Measurements from ENCODE around the gene METAP1D. TPM values are rescaled to one million over a fixed set of nuclear protein-coding genes. Genes with fewer than 3 reads are reported as not detected.

The METAP1D gene
- total and polyA plus RNA-seq, 9 donors: 7.0 to 14.3 (median 10.9) TPM

DNA sequence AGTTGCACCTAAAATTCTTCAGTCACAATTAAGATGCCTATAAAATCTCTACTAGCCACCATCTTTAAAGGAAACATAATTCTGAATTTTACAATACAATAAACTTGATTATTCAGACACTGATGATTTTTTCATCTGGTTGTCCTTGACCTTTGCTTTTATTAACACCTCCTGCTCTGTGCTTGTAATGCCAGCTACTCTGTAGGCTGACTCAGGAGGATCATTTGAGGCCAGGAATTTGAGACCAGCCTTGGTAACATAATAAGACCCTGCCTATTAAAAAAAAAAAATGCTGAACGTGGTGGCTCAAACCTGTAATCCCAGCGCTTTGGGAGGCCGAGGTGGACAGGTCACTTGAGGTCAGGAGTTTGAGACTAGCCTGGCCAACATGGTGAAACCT is 39.2 kb upstream of the METAP1D start:
- H3K9me3 ChIP-seq: no peaks in the 10 kb centered on the region
- no peaks in the 10 kb centered on the region for H3K27me3 ChIP-seq
- no peak for DNase-seq
- peaks cover 3% of the 10 kb centered on the region for H3K4me1 ChIP-seq (ENCODE audit: insufficient read depth)
- TF ChIP-seq EP300 (IDR thresholded peaks at IDR 0.05) (no peak), POLR2A (IDR thresholded peaks at IDR 0.05) (no peak)
- H3K27ac ChIP-seq: no peak overlapping the region
- H3K4me3 ChIP-seq: no peak overlapping the region
- WGBS, 3 donors: 89 to 93% (median 91%) methylated on average over 3 of the region's 3 CpGs
- intact Hi-C loops (cut with DNase I): no loop called here
- no peaks in the 10 kb centered on the region for H3K36me3 ChIP-seq

DNA sequence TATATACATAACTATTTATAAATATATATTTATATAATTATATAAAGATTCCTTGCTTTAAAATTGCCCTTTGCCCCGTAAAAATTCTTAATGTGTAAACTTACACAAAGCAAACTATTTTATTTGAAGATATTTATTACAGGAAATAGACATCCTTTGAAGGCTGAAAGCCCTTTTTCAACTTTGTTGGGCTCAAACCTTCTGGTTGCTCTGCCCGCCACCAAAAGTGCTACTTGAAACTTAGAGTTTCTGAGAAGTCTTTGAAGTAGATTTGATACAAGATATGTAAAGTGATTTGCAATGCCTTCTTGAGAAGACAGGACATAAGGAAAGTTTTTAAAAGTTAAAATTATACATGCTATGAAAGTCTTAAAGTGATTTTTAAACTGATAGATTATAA is 36.6 kb upstream of the METAP1D start:
- Histone ChIP-seq H3K9me3 (no peaks in the 10 kb centered on the region), H3K4me3 (no peak overlapping the region), H3K27me3 (no peaks in the 10 kb centered on the region), H3K36me3 (no peaks in the 10 kb centered on the region), H3K4me1 (ENCODE audit: insufficient read depth) (peaks cover 3% of the 10 kb centered on the region), H3K27ac (no peak overlapping the region)
- WGBS, 3 donors: 92 to 97% (median 96%) methylated on average over 2 of the region's 2 CpGs
- intact Hi-C loops (cut with DNase I): no loop called here
- DNase-seq: no peak
- TF ChIP-seq POLR2A (IDR thresholded peaks at IDR 0.05) (no peak), EP300 (IDR thresholded peaks at IDR 0.05) (no peak)
- TF ChIP-seq, protein P1, sequence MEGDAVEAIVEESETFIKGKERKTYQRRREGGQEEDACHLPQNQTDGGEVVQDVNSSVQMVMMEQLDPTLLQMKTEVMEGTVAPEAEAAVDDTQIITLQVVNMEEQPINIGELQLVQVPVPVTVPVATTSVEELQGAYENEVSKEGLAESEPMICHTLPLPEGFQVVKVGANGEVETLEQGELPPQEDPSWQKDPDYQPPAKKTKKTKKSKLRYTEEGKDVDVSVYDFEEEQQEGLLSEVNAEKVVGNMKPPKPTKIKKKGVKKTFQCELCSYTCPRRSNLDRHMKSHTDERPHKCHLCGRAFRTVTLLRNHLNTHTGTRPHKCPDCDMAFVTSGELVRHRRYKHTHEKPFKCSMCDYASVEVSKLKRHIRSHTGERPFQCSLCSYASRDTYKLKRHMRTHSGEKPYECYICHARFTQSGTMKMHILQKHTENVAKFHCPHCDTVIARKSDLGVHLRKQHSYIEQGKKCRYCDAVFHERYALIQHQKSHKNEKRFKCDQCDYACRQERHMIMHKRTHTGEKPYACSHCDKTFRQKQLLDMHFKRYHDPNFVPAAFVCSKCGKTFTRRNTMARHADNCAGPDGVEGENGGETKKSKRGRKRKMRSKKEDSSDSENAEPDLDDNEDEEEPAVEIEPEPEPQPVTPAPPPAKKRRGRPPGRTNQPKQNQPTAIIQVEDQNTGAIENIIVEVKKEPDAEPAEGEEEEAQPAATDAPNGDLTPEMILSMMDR (IDR thresholded peaks at IDR 0.05): no peak

DNA sequence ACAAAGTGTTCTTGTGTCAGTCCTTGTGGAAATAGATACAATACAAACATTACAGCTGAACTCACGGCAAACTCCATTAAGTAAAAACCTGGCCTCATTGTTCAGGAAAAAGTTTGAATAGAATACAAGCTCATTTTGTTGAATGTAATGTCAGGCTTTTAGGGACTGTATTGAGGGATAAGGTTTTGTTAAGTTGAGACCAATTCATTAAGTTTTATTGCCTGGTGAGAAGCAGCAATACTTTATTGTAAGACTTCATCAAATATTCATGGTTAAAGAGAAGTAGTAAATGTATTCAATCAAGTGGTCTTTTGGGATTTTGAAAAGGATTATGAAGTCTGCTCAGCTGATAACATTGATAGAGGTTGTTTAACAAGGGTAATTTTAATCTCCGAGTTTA is 35.4 kb upstream of the METAP1D start:
- Histone ChIP-seq H3K27me3 (no peaks in the 10 kb centered on the region), H3K4me1 (ENCODE audit: insufficient read depth) (peaks cover 3% of the 10 kb centered on the region), H3K4me3 (no peak overlapping the region), H3K27ac (no peak overlapping the region), H3K36me3 (no peaks in the 10 kb centered on the region), H3K9me3 (no peaks in the 10 kb centered on the region)
- 94 to 95% (median 95%) methylated on average over 2 of the region's 2 CpGs for WGBS, 3 donors
- TF ChIP-seq, protein P1 (IDR thresholded peaks at IDR 0.05): no peak
- TF ChIP-seq EP300 (IDR thresholded peaks at IDR 0.05): no peak
- TF ChIP-seq POLR2A (IDR thresholded peaks at IDR 0.05): no peak
- no peak for DNase-seq
- intact Hi-C loops (cut with DNase I): no loop called here

DNA sequence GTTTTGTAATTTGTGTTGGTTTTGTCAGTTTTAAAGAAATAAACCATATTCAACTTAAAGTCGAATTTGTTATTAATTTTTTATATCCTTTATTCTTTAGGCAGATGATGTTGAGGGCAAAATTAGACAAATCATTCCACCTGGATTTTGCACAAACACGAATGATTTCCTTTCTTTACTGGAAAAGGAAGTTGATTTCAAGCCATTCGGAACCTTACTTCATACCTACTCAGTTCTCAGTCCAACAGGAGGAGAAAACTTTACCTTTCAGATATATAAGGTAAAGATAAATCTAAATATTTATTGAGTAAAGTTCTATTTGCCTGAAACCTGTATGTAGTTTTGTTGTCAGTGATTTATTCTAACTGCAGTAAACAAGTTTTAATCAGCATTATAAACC is 34.5 kb upstream of the METAP1D start:
- H3K36me3 ChIP-seq: no peaks in the 10 kb centered on the region
- DNase-seq: no peak
- intact Hi-C loops (cut with DNase I): no loop called here
- H3K4me1 ChIP-seq (ENCODE audit: insufficient read depth): peaks cover 3% of the 10 kb centered on the region
- WGBS, 3 donors: 92 to 94% (median 93%) methylated on average over 3 of the region's 3 CpGs
- H3K27me3 ChIP-seq: no peaks in the 10 kb centered on the region
- H3K4me3 ChIP-seq: no peak overlapping the region
- TF ChIP-seq POLR2A (IDR thresholded peaks at IDR 0.05) (no peak), EP300 (IDR thresholded peaks at IDR 0.05) (no peak)
- TF ChIP-seq, protein P1 (IDR thresholded peaks at IDR 0.05): no peak
- H3K27ac ChIP-seq: no peak overlapping the region
- H3K9me3 ChIP-seq: no peaks in the 10 kb centered on the region

DNA sequence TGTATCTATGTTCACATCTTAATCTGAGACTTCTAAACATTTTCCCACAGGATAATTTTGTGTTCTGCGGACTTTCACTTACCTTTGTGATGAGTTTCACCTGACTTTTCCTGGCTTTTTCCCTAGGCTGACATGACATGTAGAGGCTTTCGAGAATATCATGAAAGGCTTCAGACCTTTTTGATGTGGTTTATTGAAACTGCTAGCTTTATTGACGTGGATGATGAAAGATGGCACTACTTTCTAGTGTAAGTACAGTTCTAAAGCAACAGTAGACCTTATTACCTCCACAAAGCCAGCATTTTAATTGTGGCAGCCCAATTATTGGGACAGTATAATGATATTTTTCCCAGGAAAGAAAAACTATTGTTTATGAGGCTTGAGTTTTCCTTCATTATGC is 34.1 kb upstream of the METAP1D start:
- H3K4me3 ChIP-seq: no peak overlapping the region
- intact Hi-C loops (cut with DNase I): no loop called here
- no peak overlapping the region for H3K27ac ChIP-seq
- TF ChIP-seq POLR2A (IDR thresholded peaks at IDR 0.05) (no peak), EP300 (IDR thresholded peaks at IDR 0.05) (no peak)
- TF ChIP-seq, protein P1 (IDR thresholded peaks at IDR 0.05): no peak
- WGBS, 3 donors: 96 to 98% (median 98%) methylated on average over 3 of the region's 3 CpGs
- DNase-seq: no peak
- no peaks in the 10 kb centered on the region for H3K9me3 ChIP-seq
- H3K36me3 ChIP-seq: no peaks in the 10 kb centered on the region
- H3K27me3 ChIP-seq: no peaks in the 10 kb centered on the region
- H3K4me1 ChIP-seq (ENCODE audit: insufficient read depth): peaks cover 3% of the 10 kb centered on the region
